B cell (primary cell): Measurements from ENCODE around the gene MYOD1. TPM values are rescaled to one million over a fixed set of nuclear protein-coding genes. Genes with fewer than 3 reads are reported as not detected.

Experiments
- ATAC-seq: fragments of 200-7000 bp; cut with Tn5 transposase; one replicate; pipeline ENCODE4 v1.10.0; 2021; ENCODE audit warnings: low read depth, mild to moderate bottlenecking, moderate number of reproducible peaks, moderate library complexity
- CTCF ChIA-PET: fragments of 350-600 bp; sonication (Branson Sonifier 250); formaldehyde crosslinking; loops from one replicate; lab custom pipeline; 2021; ENCODE audit warnings: antibody characterized with exemption, inconsistent platforms; lab: Charles Lee
- POLR2A ChIA-PET: fragments of 350-600 bp; sonication (Branson Sonifier 250); formaldehyde crosslinking; loops from one replicate; lab custom pipeline; 2021; ENCODE audit warnings: antibody characterized with exemption; lab: Charles Lee
- DNase-seq: peaks from one replicate; pipeline ENCODE4 v3.0.0; 2013
- H2AFZ ChIP-seq: 2 replicates; pipeline ENCODE4 v1.6.1; 2012; ENCODE audit warnings: mild to moderate bottlenecking, low read depth, low read length; ENCODE audit not compliant: insufficient read depth, poor library complexity, severe bottlenecking
- H3K27ac ChIP-seq, 2 donors: 1 replicate in 1 of 2; 2 replicates in 1 of 2; pipeline ENCODE4 v1.5.1; 2012 to 2013; ENCODE audit warnings: low read length in 2 of 2, mild to moderate bottlenecking in 2 of 2, moderate library complexity in 1 of 2
- H3K27me3 ChIP-seq, 4 experiments: fragments of 200-600 bp in 1 of 4; sonication (generic) in 1 of 4; replicated peaks in 1 of 4; 1 replicate in 2 of 4; 2 replicates in 2 of 4; pipeline versions ENCODE4 v1.6.1 to v1.7.0; 2013 to 2016; ENCODE audit warnings: low read length in 3 of 4, mild to moderate bottlenecking in 2 of 4, mixed read lengths in 1 of 4, moderate library complexity in 1 of 4; ENCODE audit not compliant: insufficient read depth in 4 of 4, control insufficient read depth in 3 of 4; ENCODE audit errors: control extremely low read depth in 1 of 4
- H3K36me3 ChIP-seq, 2 experiments: replicated peaks in 1 of 2; 1 replicate in 1 of 2; 2 replicates in 1 of 2; pipeline versions ENCODE4 v1.6.1 to v1.7.1; 2013; ENCODE audit warnings: low read length in 1 of 2; ENCODE audit not compliant: insufficient read depth in 2 of 2, control insufficient read depth in 1 of 2; ENCODE audit errors: control extremely low read depth in 1 of 2, extremely low read depth in 1 of 2
- H3K4me1 ChIP-seq, 2 donors: fragments of 200-600 bp in 1 of 2; sonication (generic) in 1 of 2; 1 replicate in 1 of 2; 2 replicates in 1 of 2; pipeline versions ENCODE4 v1.5.1 to v1.6.1; 2013 to 2017; ENCODE audit warnings: low read length in 2 of 2; ENCODE audit not compliant: control insufficient read depth in 2 of 2, insufficient read depth in 2 of 2
- H3K4me2 ChIP-seq: replicated peaks from 2 replicates; pipeline ENCODE3; 2012; ENCODE audit warnings: mild to moderate bottlenecking, low read depth, low read length; ENCODE audit not compliant: poor library complexity, severe bottlenecking
- H3K4me3 ChIP-seq, 5 experiments: fragments of 200-600 bp in 1 of 5; sonication (generic) in 1 of 5; 1 replicate in 3 of 5; 2 replicates in 2 of 5; pipeline versions ENCODE4 v1.5.1 to v1.7.0; 2011 to 2016; ENCODE audit warnings: low read length in 4 of 5, mild to moderate bottlenecking in 4 of 5, low read depth in 2 of 5, control low read depth in 1 of 5, moderate library complexity in 1 of 5; ENCODE audit not compliant: insufficient read depth in 1 of 5; ENCODE audit errors: control extremely low read depth in 1 of 5, extremely low read depth in 1 of 5
- H3K79me2 ChIP-seq: fragments of 200-600 bp; sonication (generic); one replicate; pipeline ENCODE4 v1.6.0; 2016; ENCODE audit warnings: low read length; ENCODE audit not compliant: control insufficient read depth, insufficient read depth
- H3K9ac ChIP-seq: fragments of 200-600 bp; sonication (generic); 2 replicates; pipeline ENCODE4 v1.6.1; 2017; ENCODE audit warnings: mild to moderate bottlenecking, low read length, moderate library complexity
- H3K9me3 ChIP-seq, 3 donors: one replicate each; pipeline versions ENCODE4 v1.6.1 to v1.7.1; 2013; ENCODE audit warnings: low read length in 2 of 3; ENCODE audit not compliant: control insufficient read depth in 2 of 3, insufficient read depth in 1 of 3; ENCODE audit errors: control extremely low read depth in 1 of 3
- H4K20me1 ChIP-seq: 2 replicates; pipeline ENCODE4 v1.6.0; 2012; ENCODE audit warnings: mild to moderate bottlenecking, low read length; ENCODE audit not compliant: insufficient read depth, control insufficient read depth, poor library complexity, severe bottlenecking
- H3K27ac Mint-ChIP-seq: one replicate; pipeline ENCODE4 v1.8.0; 2021; ENCODE audit warnings: mixed read lengths
- H3K27me3 Mint-ChIP-seq: one replicate; pipeline ENCODE4 v1.8.0; 2021; ENCODE audit warnings: mixed read lengths
- H3K4me1 Mint-ChIP-seq: one replicate; pipeline ENCODE4 v1.8.0; 2021; ENCODE audit warnings: mixed read lengths
- H3K4me3 Mint-ChIP-seq: one replicate; pipeline ENCODE4 v1.8.0; 2021; ENCODE audit warnings: mixed read lengths
- H3K9me3 Mint-ChIP-seq: one replicate; pipeline ENCODE4 v1.8.0; 2022; ENCODE audit warnings: mixed read lengths; ENCODE audit not compliant: insufficient read depth
- EZH2 ChIP-seq: IDR thresholded peaks from 2 replicates; pipeline ENCODE4 v1.6.1; 2012; ENCODE audit warnings: borderline replicate concordance, low read depth, mild to moderate bottlenecking, moderate library complexity, low read length; ENCODE audit not compliant: insufficient read depth, poor library complexity, severe bottlenecking
- WGBS: methylation state at CpG from one replicate; pipeline ENCODE4 v1.1.5; 2013; ENCODE audit warnings: missing lambda C conversion rate; ENCODE audit not compliant: insufficient coverage; 5-methylcytosine and 5-hydroxymethylcytosine counted together
- intact Hi-C: fragments of 100-400 bp; cut with micrococcal nuclease; formaldehyde crosslinking; loops from one replicate; pipeline ENCODE4 v1.10.0; 2022
- polyA plus RNA-seq: library from polyadenylated mRNA; depleted of rRNA; stranded (reverse); fragments of >200 nt; gene quantifications from 2 replicates; pipeline ENCODE4 v1.2.3, GENCODE V29; 2012
- total RNA-seq, 2 donors: library from RNA; stranded (reverse); fragments of 120-200 nt in 1 of 2; gene quantifications; 1 replicate in 1 of 2; 2 replicates in 1 of 2; pipeline versions ENCODE4 v1.2.3 to v1.2.4, GENCODE V29; 2013 to 2022
- TF ChIP-seq, protein P1 (sequence below): fragments of 200-600 bp; IDR thresholded peaks from one replicate; pipeline ENCODE4 v1.8.0; 2022; ENCODE audit warnings: antibody characterized with exemption, mild to moderate bottlenecking

Gene MYOD1
- total and polyA plus RNA-seq, 2 donors (not counting 1 experiment from before 2014, with no cell fraction given), result not detected

GRCh38 chr11:17769218-17769617, 49.8 kb downstream of the MYOD1 start:
- H3K9me3 Mint-ChIP-seq, result no peaks in the 10 kb centered on the region
- Histone ChIP-seq H3K27ac (no peak overlapping the region), H3K9me3 (peaks cover 0 to 4% (median 0%) of the 10 kb centered on the region in 3 donors), H3K4me2 (no peak overlapping the region), H3K4me1 (no peaks in the 10 kb centered on the region), H3K36me3 (no peaks in the 10 kb centered on the region), H4K20me1 (no peaks in the 10 kb centered on the region), H3K4me3 (no peak overlapping the region), H3K9ac (no peak overlapping the region), H2AFZ (no peak overlapping the region), H3K79me2 (no peaks in the 10 kb centered on the region), H3K27me3 (no peaks in the 10 kb centered on the region)
- ChIA-PET POLR2A (no interaction called here), CTCF (no interaction called here)
- H3K4me1 Mint-ChIP-seq, result no peaks in the 10 kb centered on the region
- DNase-seq (no peak), ATAC-seq (no peak)
- no peak overlapping the region for H3K27ac Mint-ChIP-seq
- TF ChIP-seq, protein P1, sequence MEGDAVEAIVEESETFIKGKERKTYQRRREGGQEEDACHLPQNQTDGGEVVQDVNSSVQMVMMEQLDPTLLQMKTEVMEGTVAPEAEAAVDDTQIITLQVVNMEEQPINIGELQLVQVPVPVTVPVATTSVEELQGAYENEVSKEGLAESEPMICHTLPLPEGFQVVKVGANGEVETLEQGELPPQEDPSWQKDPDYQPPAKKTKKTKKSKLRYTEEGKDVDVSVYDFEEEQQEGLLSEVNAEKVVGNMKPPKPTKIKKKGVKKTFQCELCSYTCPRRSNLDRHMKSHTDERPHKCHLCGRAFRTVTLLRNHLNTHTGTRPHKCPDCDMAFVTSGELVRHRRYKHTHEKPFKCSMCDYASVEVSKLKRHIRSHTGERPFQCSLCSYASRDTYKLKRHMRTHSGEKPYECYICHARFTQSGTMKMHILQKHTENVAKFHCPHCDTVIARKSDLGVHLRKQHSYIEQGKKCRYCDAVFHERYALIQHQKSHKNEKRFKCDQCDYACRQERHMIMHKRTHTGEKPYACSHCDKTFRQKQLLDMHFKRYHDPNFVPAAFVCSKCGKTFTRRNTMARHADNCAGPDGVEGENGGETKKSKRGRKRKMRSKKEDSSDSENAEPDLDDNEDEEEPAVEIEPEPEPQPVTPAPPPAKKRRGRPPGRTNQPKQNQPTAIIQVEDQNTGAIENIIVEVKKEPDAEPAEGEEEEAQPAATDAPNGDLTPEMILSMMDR, result no peak
- TF ChIP-seq EZH2, result no peak
- peaks cover 8% of the 10 kb centered on the region for H3K27me3 Mint-ChIP-seq
- WGBS, result no CpG with 5 or more reads among the region's 1 CpG
- intact Hi-C loops, result no loop called here
- no peak overlapping the region for H3K4me3 Mint-ChIP-seq

GRCh38 chr11:17770048-17770652, 50.8 kb downstream of the MYOD1 start:
- no peaks in the 10 kb centered on the region for H3K4me1 Mint-ChIP-seq
- WGBS, result 94% methylated on average over 9 of the region's 9 CpGs

More at GRCh38 chr11:17770048-17770652, 50.8 kb downstream of the MYOD1 start:
- no peaks in the 10 kb centered on the region for H3K27me3 ChIP-seq
- no peak overlapping the region for H3K4me2 ChIP-seq
- H3K4me1 ChIP-seq, result no peaks in the 10 kb centered on the region
- H3K36me3 ChIP-seq, result no peaks in the 10 kb centered on the region
- ChIA-PET CTCF (no interaction called here), POLR2A (no interaction called here)
- no peaks in the 10 kb centered on the region for H3K79me2 ChIP-seq
- no peaks in the 10 kb centered on the region for H4K20me1 ChIP-seq
- peaks cover 0 to 4% (median 0%) of the 10 kb centered on the region in 3 donors for H3K9me3 ChIP-seq
- no peak overlapping the region for H2AFZ ChIP-seq
- no peak overlapping the region for H3K4me3 ChIP-seq
- DNase-seq, result no peak
- ATAC-seq, result no peak
- H3K27ac ChIP-seq, result no peak overlapping the region
- peaks cover 7% of the 10 kb centered on the region for H3K27me3 Mint-ChIP-seq
- H3K9ac ChIP-seq, result no peak overlapping the region
- TF ChIP-seq, protein P1, result no peak
- no peak for TF ChIP-seq EZH2
- H3K27ac Mint-ChIP-seq, result no peak overlapping the region
- H3K4me3 Mint-ChIP-seq, result no peak overlapping the region
- intact Hi-C loops, result no loop called here
- no peaks in the 10 kb centered on the region for H3K9me3 Mint-ChIP-seq
